Bronchial epithelial cell (primary cell): ENCODE data around the gene DUSP2. TPM values are rescaled to one million over a fixed set of nuclear protein-coding genes. Genes with fewer than 3 reads are reported as not detected.

Experiments used
- DNase-seq: peaks from one replicate; pipeline ENCODE4 v3.0.0-alpha.2; 2010; ENCODE audit warnings: low read depth
- FAIRE-seq: peaks from 2 replicates; lab custom pipeline; 2011; peaks lifted over from hg19 to GRCh38; lab: Jason Lieb, UNC
- H3K27me3 ChIP-seq: 2 replicates; pipeline ENCODE4 v1.5.1; 2011; ENCODE audit warnings: low read length; ENCODE audit not compliant: control insufficient read depth, insufficient read depth
- H3K36me3 ChIP-seq: 2 replicates; pipeline ENCODE4 v1.5.1; 2011; ENCODE audit warnings: low read length; ENCODE audit not compliant: control insufficient read depth, insufficient read depth
- H3K4me3 ChIP-seq: 2 replicates; pipeline ENCODE4 v1.5.1; 2011; ENCODE audit warnings: mild to moderate bottlenecking, low read depth, low read length, control low read depth
- total RNA-seq: library from RNA; depleted of rRNA; stranded (reverse); fragments of >200 nt; gene quantifications from 2 replicates; pipeline ENCODE4 v1.2.1, GENCODE V29; 2014
- TF ChIP-seq, protein P1 (sequence below): IDR thresholded peaks from 2 replicates; pipeline ENCODE4 v1.5.1; 2011; ENCODE audit warnings: mild to moderate bottlenecking, moderate library complexity, low read length, control low read depth, inconsistent platforms; ENCODE audit not compliant: insufficient read depth, severe bottlenecking

Gene DUSP2
- total RNA-seq, 1 donor from 2014 or later: 5.3 TPM

DNA sequence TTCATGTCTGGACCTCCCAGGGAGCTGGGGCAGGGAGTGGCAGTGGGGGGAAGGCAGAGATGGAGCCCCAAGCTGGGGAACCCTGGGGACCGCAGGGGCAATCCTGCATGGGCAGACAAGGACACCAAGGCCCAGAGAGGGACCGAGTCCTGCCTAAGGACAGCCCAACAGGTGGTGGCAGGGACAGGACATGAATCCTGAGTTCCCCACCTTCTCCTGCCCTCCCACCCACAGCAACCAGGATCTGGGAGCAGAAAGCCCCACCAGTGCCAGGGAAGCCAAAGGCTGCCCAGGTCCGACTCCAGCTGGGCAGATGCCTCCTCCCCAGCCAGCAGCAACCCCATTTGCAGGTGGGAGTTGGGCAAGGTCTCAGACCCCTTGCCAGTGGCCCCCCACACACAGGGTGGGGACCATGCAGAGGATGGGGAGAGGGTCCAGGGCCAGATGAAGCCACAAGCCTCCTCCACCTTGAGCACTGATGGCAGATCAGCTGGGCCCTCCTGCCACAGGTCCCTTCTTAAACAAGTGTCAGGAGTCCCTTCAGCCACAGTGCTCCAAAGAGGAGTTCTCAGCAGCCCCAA lies 35.2 kb downstream of the DUSP2 start:
- peaks cover 2% of the 10 kb centered on the region for H3K27me3 ChIP-seq
- FAIRE-seq (no peak), DNase-seq (no peak)
- no peak overlapping the region for H3K4me3 ChIP-seq
- no peaks in the 10 kb centered on the region for H3K36me3 ChIP-seq
- TF ChIP-seq, protein P1, sequence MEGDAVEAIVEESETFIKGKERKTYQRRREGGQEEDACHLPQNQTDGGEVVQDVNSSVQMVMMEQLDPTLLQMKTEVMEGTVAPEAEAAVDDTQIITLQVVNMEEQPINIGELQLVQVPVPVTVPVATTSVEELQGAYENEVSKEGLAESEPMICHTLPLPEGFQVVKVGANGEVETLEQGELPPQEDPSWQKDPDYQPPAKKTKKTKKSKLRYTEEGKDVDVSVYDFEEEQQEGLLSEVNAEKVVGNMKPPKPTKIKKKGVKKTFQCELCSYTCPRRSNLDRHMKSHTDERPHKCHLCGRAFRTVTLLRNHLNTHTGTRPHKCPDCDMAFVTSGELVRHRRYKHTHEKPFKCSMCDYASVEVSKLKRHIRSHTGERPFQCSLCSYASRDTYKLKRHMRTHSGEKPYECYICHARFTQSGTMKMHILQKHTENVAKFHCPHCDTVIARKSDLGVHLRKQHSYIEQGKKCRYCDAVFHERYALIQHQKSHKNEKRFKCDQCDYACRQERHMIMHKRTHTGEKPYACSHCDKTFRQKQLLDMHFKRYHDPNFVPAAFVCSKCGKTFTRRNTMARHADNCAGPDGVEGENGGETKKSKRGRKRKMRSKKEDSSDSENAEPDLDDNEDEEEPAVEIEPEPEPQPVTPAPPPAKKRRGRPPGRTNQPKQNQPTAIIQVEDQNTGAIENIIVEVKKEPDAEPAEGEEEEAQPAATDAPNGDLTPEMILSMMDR: no peak

DNA sequence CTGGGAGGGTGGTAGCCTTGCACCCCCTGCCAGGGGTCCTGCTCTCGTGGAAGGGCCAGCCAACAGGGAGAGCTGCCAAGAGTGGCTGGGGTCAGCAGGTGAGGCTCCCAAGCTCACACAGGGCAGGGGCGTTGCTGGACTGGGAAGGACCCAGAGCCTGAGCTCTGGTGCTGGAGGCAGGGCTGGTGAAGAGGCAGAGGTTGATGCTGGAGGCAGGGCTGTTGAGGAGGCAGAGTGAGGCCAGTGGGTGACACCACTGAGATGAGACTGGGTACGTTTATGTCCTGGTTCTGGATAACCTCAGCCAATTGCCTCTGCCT lies 35.9 kb downstream of the DUSP2 start:
- DNase-seq: no peak
- FAIRE-seq: no peak
- H3K4me3 ChIP-seq: no peak overlapping the region
- TF ChIP-seq, protein P1: no peak
- H3K27me3 ChIP-seq: peaks cover 2% of the 10 kb centered on the region
- H3K36me3 ChIP-seq: no peaks in the 10 kb centered on the region

GRCh38 chr2:96108541-96109360 lies 36.5 kb downstream of the DUSP2 start:
- Histone ChIP-seq H3K4me3 (no peak overlapping the region), H3K36me3 (no peaks in the 10 kb centered on the region), H3K27me3 (peaks cover 2% of the 10 kb centered on the region)
- DNase-seq (no peak), FAIRE-seq (no peak)
- TF ChIP-seq, protein P1: no peak

- FAIRE-seq (no peak), DNase-seq (no peak)
- no peak overlapping the region for H3K4me3 ChIP-seq
- no peaks in the 10 kb centered on the region for H3K36me3 ChIP-seq
- H3K27me3 ChIP-seq: peaks cover 2% of the 10 kb centered on the region
- TF ChIP-seq, protein P1: no peak
Measured at GRCh38 chr2:96108151-96108540, 37.1 kb downstream of the DUSP2 start.

- peaks cover 2% of the 10 kb centered on the region for H3K27me3 ChIP-seq
- no peak overlapping the region for H3K4me3 ChIP-seq
- DNase-seq (no peak), FAIRE-seq (no peak)
- TF ChIP-seq, protein P1: no peak
- no peaks in the 10 kb centered on the region for H3K36me3 ChIP-seq
Measured at GRCh38 chr2:96107708-96108065, 37.6 kb downstream of the DUSP2 start.
